ENCODE results near the gene DNER. TPM values are rescaled to one million over a fixed set of nuclear protein-coding genes. Genes with fewer than 3 reads are reported as not detected.
"Not testable (repeated sequence)": the region's sequence is repeated elsewhere in the genome, so short reads cannot be mapped to it uniquely, and the experiment has no call there.

DNER gene
- total and polyA plus RNA-seq, 2 of the 4 experiments (the other 2 are of a cell fraction), result under 0.01 to 0.14 TPM

- no TSS peak for BruUV-seq (replicated peaks)
- no peaks in the 10 kb centered on the region for H3K36me3 ChIP-seq (ENCODE audit: control insufficient read depth, insufficient read depth, low read length)
- TF ChIP-seq BHLHE40 (IDR thresholded peaks at IDR 0.05; ENCODE audit: low read depth, low read length), result no peak
- TF ChIP-seq SMC3 (IDR thresholded peaks at IDR 0.05; ENCODE audit: low read depth, low read length), result no peak
- TF ChIP-seq USF2 (IDR thresholded peaks at IDR 0.05; ENCODE audit: low read depth, low read length), result no peak
- TF ChIP-seq NFE2L2 (IDR thresholded peaks at IDR 0.05; ENCODE audit: low read depth, low read length), result no peak
- TF ChIP-seq MAFK (IDR thresholded peaks at IDR 0.05; ENCODE audit: low read depth, low read length), result no peak
- TF ChIP-seq CEBPB (IDR thresholded peaks at IDR 0.05; ENCODE audit: low read depth, low read length), result no peak
- no peak for TF ChIP-seq MAZ (IDR thresholded peaks at IDR 0.05; ENCODE audit: borderline replicate concordance, low read depth, low read length)
- TF ChIP-seq MXI1 (IDR thresholded peaks at IDR 0.05; ENCODE audit: borderline replicate concordance, low read depth, low read length), result no peak
- TF ChIP-seq POLR2A (IDR thresholded peaks at IDR 0.05; ENCODE audit: low read depth, low read length), result no peak
- TF ChIP-seq FOS (IDR thresholded peaks at IDR 0.05; ENCODE audit: low read depth, low read length), result no peak
- no peak for TF ChIP-seq RAD21 (IDR thresholded peaks at IDR 0.05; ENCODE audit: low read length)
- no peak overlapping the region for H3K56ac ChIP-seq (ENCODE audit: extremely low read depth, insufficient read depth, low read length)
- no peak overlapping the region for H3K4me3 ChIP-seq (ENCODE audit: insufficient read depth, low read depth, low read length)
- H3K27me3 ChIP-seq (ENCODE audit: control insufficient read depth, insufficient read depth, low read length), result no peaks in the 10 kb centered on the region
- DNase-seq, result no peak
- ATAC-seq (ENCODE audit: low read depth), result no peak
- no peak overlapping the region for H3K14ac ChIP-seq (replicated peaks; ENCODE audit: low read depth, low read length)
- H3K27ac ChIP-seq (ENCODE audit: insufficient read depth, low read length), result no peak overlapping the region
- H2AK5ac ChIP-seq (ENCODE audit: low read depth, low read length), result no peak overlapping the region
- H2BK5ac ChIP-seq (ENCODE audit: low read depth, low read length, poor library complexity, severe bottlenecking), result no peak overlapping the region
- H2AK9ac ChIP-seq (replicated peaks; ENCODE audit: low read depth, low read length, poor library complexity), result no peak overlapping the region
- H4K91ac ChIP-seq (ENCODE audit: insufficient read depth, low read depth, low read length), result no peak overlapping the region
- H3K9me1 ChIP-seq (ENCODE audit: insufficient read depth, low read length), result no peaks in the 10 kb centered on the region
- peaks cover 2% of the 10 kb centered on the region for H3K9me3 ChIP-seq (ENCODE audit: control insufficient read depth, insufficient read depth, low read length)
- no peak overlapping the region for H2BK20ac ChIP-seq (ENCODE audit: low read depth, low read length)
- H4K5ac ChIP-seq (ENCODE audit: low read depth, low read length), result no peak overlapping the region
- H3K4me1 ChIP-seq (ENCODE audit: control insufficient read depth, insufficient read depth, low read length), result no peaks in the 10 kb centered on the region
- no peaks in the 10 kb centered on the region for H4K20me1 ChIP-seq (ENCODE audit: insufficient read depth, low read length)
- no peak overlapping the region for H3K4ac ChIP-seq (ENCODE audit: low read depth, low read length)
- CTCF ChIA-PET, result no interaction called here
- no peaks in the 10 kb centered on the region for H3K79me1 ChIP-seq (ENCODE audit: low read depth in 1 of 2, low read length in 2 of 2)
- no peak overlapping the region for H2BK15ac ChIP-seq (ENCODE audit: low read depth, low read length)
- H3K9ac ChIP-seq (ENCODE audit: low read depth, low read length), result no peak overlapping the region
- H4K8ac ChIP-seq (ENCODE audit: low read depth in 2 of 2, low read length in 2 of 2), result no peak overlapping the region
- H2AFZ ChIP-seq (replicated peaks; ENCODE audit: low read length, poor library complexity), result no peak overlapping the region
- no peak overlapping the region for H3K23ac ChIP-seq (ENCODE audit: low read depth, low read length)
- in situ Hi-C loops (cut with MboI; ENCODE audit: low sequenced_read_pairs), result no loop called here
- H3K18ac ChIP-seq (ENCODE audit: low read depth, low read length), result no peak overlapping the region
- no peak overlapping the region for H3K4me2 ChIP-seq (ENCODE audit: low read depth, low read length)
- intact Hi-C loops (cut with micrococcal nuclease), result no loop called here
- dilution Hi-C loops (cut with HindIII; ENCODE audit: low sequenced_read_pairs, unreplicated experiment), result no loop called here
- POLR2A ChIA-PET (ENCODE audit: unreplicated experiment), result no interaction called here
- no peak overlapping the region for H2BK120ac ChIP-seq (ENCODE audit: low read depth, low read length)
Observed at GRCh38 chr2:229375251-229375650, 339.1 kb downstream of the DNER start.

GRCh38 chr2:229373311-229373710 is 341.0 kb downstream of the DNER start:
- H3K4me1 ChIP-seq (ENCODE audit: control insufficient read depth, insufficient read depth, low read length); H3K18ac ChIP-seq (ENCODE audit: low read depth, low read length); H4K91ac ChIP-seq (ENCODE audit: insufficient read depth, low read depth, low read length); H2AK5ac ChIP-seq (ENCODE audit: low read depth, low read length); H4K5ac ChIP-seq (ENCODE audit: low read depth, low read length); H2BK5ac ChIP-seq (ENCODE audit: low read depth, low read length, poor library complexity, severe bottlenecking); H3K27me3 ChIP-seq (ENCODE audit: control insufficient read depth, insufficient read depth, low read length); H3K4me2 ChIP-seq (ENCODE audit: low read depth, low read length); CTCF ChIA-PET; H4K20me1 ChIP-seq (ENCODE audit: insufficient read depth, low read length); H2BK120ac ChIP-seq (ENCODE audit: low read depth, low read length); H3K9ac ChIP-seq (ENCODE audit: low read depth, low read length); H3K27ac ChIP-seq (ENCODE audit: insufficient read depth, low read length); H3K9me3 ChIP-seq (ENCODE audit: control insufficient read depth, insufficient read depth, low read length); H3K9me1 ChIP-seq (ENCODE audit: insufficient read depth, low read length); H3K36me3 ChIP-seq (ENCODE audit: control insufficient read depth, insufficient read depth, low read length); H2AK9ac ChIP-seq (replicated peaks; ENCODE audit: low read depth, low read length, poor library complexity); H2BK15ac ChIP-seq (ENCODE audit: low read depth, low read length); ATAC-seq (ENCODE audit: low read depth); BruUV-seq (replicated peaks); H4K8ac ChIP-seq (ENCODE audit: low read depth in 2 of 2, low read length in 2 of 2); H3K4me3 ChIP-seq (ENCODE audit: insufficient read depth, low read depth, low read length); H3K56ac ChIP-seq (ENCODE audit: extremely low read depth, insufficient read depth, low read length); in situ Hi-C loops (cut with MboI; ENCODE audit: low sequenced_read_pairs); H3K23ac ChIP-seq (ENCODE audit: low read depth, low read length); H2AFZ ChIP-seq (replicated peaks; ENCODE audit: low read length, poor library complexity); H3K4ac ChIP-seq (ENCODE audit: low read depth, low read length); H3K14ac ChIP-seq (replicated peaks; ENCODE audit: low read depth, low read length); POLR2A ChIA-PET (ENCODE audit: unreplicated experiment); H2BK20ac ChIP-seq (ENCODE audit: low read depth, low read length); intact Hi-C loops (cut with micrococcal nuclease); dilution Hi-C loops (cut with HindIII; ENCODE audit: low sequenced_read_pairs, unreplicated experiment); DNase-seq; H3K79me1 ChIP-seq (ENCODE audit: low read depth in 1 of 2, low read length in 2 of 2): not testable (repeated sequence)
- no CpG with 5 or more reads among the region's 4 CpGs for WGBS, 2 experiments (ENCODE audit: extremely low coverage in 2 of 2, insufficient read length in 1 of 2)

Measured in IMR-90 (cell line).